BLaER1 treated with 17β-estradiol and CSF1 and Interleukin-3, amounts not matched to agents 10 nM and 100 nM (cell line): ENCODE data around the gene COIL.

Experiments used
- H3K27ac ChIP-seq, 11 experiments: shearing (Covaris generic); formaldehyde crosslinking; 2 replicates each; pipeline ENCODE4 v1.8.1; 2022
- H3K27me3 ChIP-seq, 11 experiments: shearing (Covaris generic); formaldehyde crosslinking; 2 replicates each; pipeline ENCODE4 v1.8.1; 2022
- H3K36me3 ChIP-seq, 11 experiments: shearing (Covaris generic); formaldehyde crosslinking; 2 replicates each; pipeline ENCODE4 v1.8.1; 2022
- H3K4me1 ChIP-seq, 10 experiments: shearing (Covaris generic); formaldehyde crosslinking; 2 replicates each; pipeline ENCODE4 v1.8.1; 2022
- H3K4me2 ChIP-seq, 11 experiments: shearing (Covaris generic); formaldehyde crosslinking; 2 replicates each; pipeline ENCODE4 v1.8.1; 2022
- H3K4me3 ChIP-seq, 10 experiments: shearing (Covaris generic); formaldehyde crosslinking; 2 replicates each; pipeline ENCODE4 v1.8.1; 2022
- H3K9ac ChIP-seq, 11 experiments: shearing (Covaris generic); formaldehyde crosslinking; 2 replicates each; pipeline ENCODE4 v1.8.1; 2022
- H3K9me3 ChIP-seq, 11 experiments: shearing (Covaris generic); formaldehyde crosslinking; replicated peaks in 1 of 11; 2 replicates each; pipeline ENCODE4 v1.8.1; 2022
- H4K20me1 ChIP-seq, 11 experiments: shearing (Covaris generic); formaldehyde crosslinking; 2 replicates each; pipeline ENCODE4 v1.8.1; 2022
- Cebpa-rat ChIP-seq, 11 experiments: shearing (Covaris generic); IDR thresholded peaks; 2 replicates each; pipeline ENCODE4 v1.8.1; 2022

COIL gene

GRCh38 chr17:56919717-56920116, 41.1 kb downstream of the COIL start:
- Histone ChIP-seq H3K4me2 (peak overlapping the region in 1 of 11 experiments; percentile 45; a peak in 2 of 22 replicates), H3K27ac (peak overlapping the region in 4 of 11 experiments; percentile 49 to 68 (median 55); a peak in 6 of 22 replicates), H3K9me3 (peaks cover 32 to 54% (median 45%) of the 10 kb centered on the region in 11 experiments), H4K20me1 (no peaks in the 10 kb centered on the region), H3K27me3 (no peaks in the 10 kb centered on the region), H3K4me3 (no peak overlapping the region), H3K36me3 (no peaks in the 10 kb centered on the region), H3K9ac (no peak overlapping the region), H3K4me1 (peaks cover 16 to 40% (median 21%) of the 10 kb centered on the region in 10 experiments)
- no peak for TF ChIP-seq Cebpa-rat (IDR thresholded peaks at IDR 0.05)

GRCh38 chr17:56918916-56919315, 41.9 kb downstream of the COIL start:
- H3K4me1 ChIP-seq: peaks cover 16 to 40% (median 21%) of the 10 kb centered on the region in 10 experiments
- peak in 1 of 11 experiments; percentile 24; a peak in 2 of 22 replicates for TF ChIP-seq Cebpa-rat (IDR thresholded peaks at IDR 0.05)
- H3K27ac ChIP-seq: peak overlapping the region in 4 of 11 experiments; percentile 16 to 68 (median 55); a peak in 7 of 22 replicates

GRCh38 chr17:56917559-56918296, 43.1 kb downstream of the COIL start:
- TF ChIP-seq Cebpa-rat (IDR thresholded peaks at IDR 0.05): no peak
- peaks cover 0 to 10% (median 7%) of the 10 kb centered on the region in 11 experiments; a peak in 8 of 22 replicates for H4K20me1 ChIP-seq
- H3K27me3 ChIP-seq: no peaks in the 10 kb centered on the region
- H3K4me2 ChIP-seq: no peak overlapping the region
- H3K9me3 ChIP-seq: peaks cover 23 to 36% (median 29%) of the 10 kb centered on the region in 11 experiments; a peak in 21 of 22 replicates
- H3K36me3 ChIP-seq: no peaks in the 10 kb centered on the region
- no peak overlapping the region for H3K9ac ChIP-seq
- no peak overlapping the region for H3K4me3 ChIP-seq
- peak overlapping the region in 1 of 11 experiments; percentile 98; a peak in 1 of 22 replicates for H3K27ac ChIP-seq
- H3K4me1 ChIP-seq: peaks cover 16 to 40% (median 23%) of the 10 kb centered on the region in 10 experiments

More at GRCh38 chr17:56918916-56919315, 41.9 kb downstream of the COIL start:
- Histone ChIP-seq H3K36me3 (no peaks in the 10 kb centered on the region), H4K20me1 (no peaks in the 10 kb centered on the region), H3K27me3 (no peaks in the 10 kb centered on the region), H3K9ac (no peak overlapping the region), H3K4me2 (peak overlapping the region in 2 of 11 experiments; percentile 20 to 45; a peak in 2 of 22 replicates), H3K9me3 (peaks cover 24 to 46% (median 37%) of the 10 kb centered on the region in 11 experiments), H3K4me3 (no peak overlapping the region)

GRCh38 chr17:56914581-56915273, 46.1 kb downstream of the COIL start:
- peaks cover 22 to 32% (median 27%) of the 10 kb centered on the region in 11 experiments; a peak in 21 of 22 replicates for H3K9me3 ChIP-seq
- TF ChIP-seq Cebpa-rat (IDR thresholded peaks at IDR 0.05): no peak
- peak overlapping the region; percentile 85 to 98 (median 97) for H3K4me2 ChIP-seq
- H3K9ac ChIP-seq: peak overlapping the region; percentile 90 to 98 (median 96)
- peaks cover 15 to 40% (median 31%) of the 10 kb centered on the region in 11 experiments; a peak in 15 of 22 replicates for H4K20me1 ChIP-seq
- H3K36me3 ChIP-seq: peaks cover 0 to 22% (median 7%) of the 10 kb centered on the region in 11 experiments; a peak in 8 of 22 replicates
- H3K27me3 ChIP-seq: no peaks in the 10 kb centered on the region
- H3K4me1 ChIP-seq: peaks cover 42 to 63% (median 50%) of the 10 kb centered on the region in 10 experiments
- peak overlapping the region; percentile 83 to 99 (median 92) for H3K4me3 ChIP-seq
- H3K27ac ChIP-seq: peak overlapping the region; percentile 90 to 98 (median 97)

- Histone ChIP-seq H3K9me3 (peaks cover 16 to 26% (median 21%) of the 10 kb centered on the region in 11 experiments; a peak in 20 of 22 replicates), H3K36me3 (peaks cover 0 to 29% (median 12%) of the 10 kb centered on the region in 11 experiments; a peak in 12 of 22 replicates), H3K4me1 (peaks cover 49 to 63% (median 54%) of the 10 kb centered on the region in 10 experiments), H4K20me1 (peaks cover 19 to 47% (median 38%) of the 10 kb centered on the region in 11 experiments; a peak in 18 of 22 replicates), H3K27ac (peak within 1 kb of the TSS; percentile 90 to 98 (median 97)), H3K27me3 (no peaks in the 10 kb centered on the region), H3K4me2 (peak within 1 kb of the TSS; percentile 93 to 98 (median 97)), H3K4me3 (peak within 1 kb of the TSS; percentile 83 to 99 (median 92)), H3K9ac (peak within 1 kb of the TSS; percentile 90 to 98 (median 96))
- TF ChIP-seq Cebpa-rat (IDR thresholded peaks at IDR 0.05): no peak
These were observed 46.8 kb downstream of the COIL start, which contains the start of gene TRIM25 for GRCh38 chr17:56913867-56914580. TSS of gene TRIM25 (minus strand) at chr17:56914049. CDS start at chr17:56913988, 61 bp downstream.

- peak overlapping the region; percentile 90 to 98 (median 97) for H3K27ac ChIP-seq
- TF ChIP-seq Cebpa-rat (IDR thresholded peaks at IDR 0.05): no peak
These were observed 47.4 kb downstream of the COIL start for GRCh38 chr17:56913353-56913866.

GRCh38 chr17:56913000-56913311, 47.9 kb downstream of the COIL start:
- H3K4me1 ChIP-seq: peaks cover 60 to 68% (median 65%) of the 10 kb centered on the region in 10 experiments

More at GRCh38 chr17:56913353-56913866, 47.4 kb downstream of the COIL start:
- Histone ChIP-seq H3K27me3 (no peaks in the 10 kb centered on the region), H3K36me3 (peaks cover 0 to 35% (median 17%) of the 10 kb centered on the region in 11 experiments; a peak in 13 of 22 replicates), H4K20me1 (peaks cover 25 to 53% (median 44%) of the 10 kb centered on the region in 11 experiments; a peak in 20 of 22 replicates), H3K9ac (peak overlapping the region; percentile 90 to 98 (median 96)), H3K9me3 (peaks cover 11 to 20% (median 16%) of the 10 kb centered on the region in 11 experiments; a peak in 20 of 22 replicates), H3K4me2 (peak overlapping the region; percentile 93 to 98 (median 97)), H3K4me1 (peaks cover 55 to 63% (median 60%) of the 10 kb centered on the region in 10 experiments), H3K4me3 (peak overlapping the region; percentile 83 to 99 (median 92))

More at GRCh38 chr17:56913000-56913311, 47.9 kb downstream of the COIL start:
- peak overlapping the region; percentile 93 to 98 (median 97) for H3K4me2 ChIP-seq
- peaks cover 10 to 18% (median 15%) of the 10 kb centered on the region in 11 experiments; a peak in 20 of 22 replicates for H3K9me3 ChIP-seq
- no peak for TF ChIP-seq Cebpa-rat (IDR thresholded peaks at IDR 0.05)
- peaks cover 0 to 39% (median 17%) of the 10 kb centered on the region in 11 experiments; a peak in 13 of 22 replicates for H3K36me3 ChIP-seq
- H4K20me1 ChIP-seq: peaks cover 25 to 57% (median 47%) of the 10 kb centered on the region in 11 experiments; a peak in 20 of 22 replicates
- H3K27ac ChIP-seq: peak overlapping the region; percentile 90 to 98 (median 97)
- H3K9ac ChIP-seq: peak overlapping the region; percentile 90 to 98 (median 96)
- H3K4me3 ChIP-seq: peak overlapping the region; percentile 83 to 99 (median 92)
- no peaks in the 10 kb centered on the region for H3K27me3 ChIP-seq
